ENCODE results near the gene BCL2L12.
A peak's percentile ranks its signal among the peaks of the same experiment; 100 is the strongest.
"Not testable (repeated sequence)": the region's sequence is repeated elsewhere in the genome, so short reads cannot be mapped to it uniquely, and the experiment has no call there.

The BCL2L12 gene

GRCh38 chr19:49665351-49666119 lies at the start of gene BCL2L12, which contains the start of gene IRF3:
Gene BCL2L12 (plus strand): TSS chr19:49665933. CDS start chr19:49666693, 760 bp downstream.
Gene IRF3 (minus strand): TSS chr19:49665857. CDS start chr19:49664838, 1,019 bp downstream.
- peak; percentile 94 to 98 for DNase-seq (ENCODE audit: low read depth in 2 of 2)

GRCh38 chr19:49616532-49616931 lies 49.2 kb upstream of the BCL2L12 start:
- no peak for DNase-seq (ENCODE audit: low read depth in 2 of 2)

GRCh38 chr19:49616945-49617344 lies 48.8 kb upstream of the BCL2L12 start:
- no peak for DNase-seq (ENCODE audit: low read depth in 2 of 2)

- not testable (repeated sequence) for DNase-seq (ENCODE audit: low read depth in 2 of 2)
These were observed 47.9 kb upstream of the BCL2L12 start for GRCh38 chr19:49617860-49618259.

- no peak for DNase-seq (ENCODE audit: low read depth in 2 of 2)
These were observed 40.5 kb upstream of the BCL2L12 start for GRCh38 chr19:49624967-49625910.

GRCh38 chr19:49626226-49626625 lies 39.5 kb upstream of the BCL2L12 start:
- no peak for DNase-seq (ENCODE audit: low read depth in 2 of 2)

- no peak for DNase-seq (ENCODE audit: low read depth in 2 of 2)
These were observed 36.1 kb upstream of the BCL2L12 start for GRCh38 chr19:49629659-49630058.

- no peak for DNase-seq (ENCODE audit: low read depth in 2 of 2)
These were observed 34.6 kb upstream of the BCL2L12 start for GRCh38 chr19:49631014-49631588.

GRCh38 chr19:49631610-49632192 lies 34.0 kb upstream of the BCL2L12 start:
- no peak for DNase-seq (ENCODE audit: low read depth in 2 of 2)

GRCh38 chr19:49632576-49632975 lies 33.2 kb upstream of the BCL2L12 start:
- DNase-seq (ENCODE audit: low read depth in 2 of 2) = no peak

GRCh38 chr19:49633273-49633672 lies 32.5 kb upstream of the BCL2L12 start:
- DNase-seq (ENCODE audit: low read depth in 2 of 2) = not testable (repeated sequence)

- no peak for DNase-seq (ENCODE audit: low read depth in 2 of 2)
These were observed 30.1 kb upstream of the BCL2L12 start for GRCh38 chr19:49635530-49636232.

- DNase-seq (ENCODE audit: low read depth in 2 of 2) = no peak
These were observed 29.4 kb upstream of the BCL2L12 start for GRCh38 chr19:49636233-49636932.

- no peak for DNase-seq (ENCODE audit: low read depth in 2 of 2)
These were observed 27.7 kb upstream of the BCL2L12 start for GRCh38 chr19:49637821-49638738.

- DNase-seq (ENCODE audit: low read depth in 2 of 2) = no peak
These were observed 26.2 kb upstream of the BCL2L12 start for GRCh38 chr19:49639401-49640112.

GRCh38 chr19:49640113-49640898 lies 25.4 kb upstream of the BCL2L12 start, which contains the start of gene RRAS:
Gene RRAS (minus strand): TSS chr19:49640143. CDS start chr19:49640098, 45 bp downstream.
- peak; percentile 99 to 100 for DNase-seq (ENCODE audit: low read depth in 2 of 2)

- peak; percentile 98 to 100 for DNase-seq (ENCODE audit: low read depth in 2 of 2)
These were observed 23.8 kb upstream of the BCL2L12 start, which contains the start of gene SCAF1 for GRCh38 chr19:49641688-49642491. Gene SCAF1 (plus strand): TSS chr19:49642209. CDS start chr19:49645027, 2,818 bp downstream.
